Fibroblast of villous mesenchyme (primary cell): ENCODE results near the gene ATP2A2. TPM values are rescaled to one million over a fixed set of nuclear protein-coding genes. Genes with fewer than 3 reads are reported as not detected.

Experiments used
- DNase-seq: peaks from one replicate; pipeline ENCODE4 v3.0.0-alpha.2; 2010; ENCODE audit warnings: low read depth
- H3K4me3 ChIP-seq: 2 replicates; pipeline ENCODE4 v1.5.1; 2011; ENCODE audit warnings: low read depth, mild to moderate bottlenecking, low read length
- total RNA-seq: library from RNA; depleted of rRNA; stranded (reverse); fragments of >200 nt; gene quantifications from 2 replicates; pipeline ENCODE4 v1.2.3, GENCODE V29; 2012
- TF ChIP-seq, protein P1 (sequence below): IDR thresholded peaks from 2 replicates; pipeline ENCODE4 v1.5.1; 2012; ENCODE audit warnings: low read depth, mild to moderate bottlenecking, low read length; ENCODE audit not compliant: insufficient read depth

ATP2A2 gene
- total RNA-seq, 1 donor: 247 TPM

- no peak overlapping the region for H3K4me3 ChIP-seq
- peak; percentile 34 for DNase-seq
- TF ChIP-seq, protein P1, sequence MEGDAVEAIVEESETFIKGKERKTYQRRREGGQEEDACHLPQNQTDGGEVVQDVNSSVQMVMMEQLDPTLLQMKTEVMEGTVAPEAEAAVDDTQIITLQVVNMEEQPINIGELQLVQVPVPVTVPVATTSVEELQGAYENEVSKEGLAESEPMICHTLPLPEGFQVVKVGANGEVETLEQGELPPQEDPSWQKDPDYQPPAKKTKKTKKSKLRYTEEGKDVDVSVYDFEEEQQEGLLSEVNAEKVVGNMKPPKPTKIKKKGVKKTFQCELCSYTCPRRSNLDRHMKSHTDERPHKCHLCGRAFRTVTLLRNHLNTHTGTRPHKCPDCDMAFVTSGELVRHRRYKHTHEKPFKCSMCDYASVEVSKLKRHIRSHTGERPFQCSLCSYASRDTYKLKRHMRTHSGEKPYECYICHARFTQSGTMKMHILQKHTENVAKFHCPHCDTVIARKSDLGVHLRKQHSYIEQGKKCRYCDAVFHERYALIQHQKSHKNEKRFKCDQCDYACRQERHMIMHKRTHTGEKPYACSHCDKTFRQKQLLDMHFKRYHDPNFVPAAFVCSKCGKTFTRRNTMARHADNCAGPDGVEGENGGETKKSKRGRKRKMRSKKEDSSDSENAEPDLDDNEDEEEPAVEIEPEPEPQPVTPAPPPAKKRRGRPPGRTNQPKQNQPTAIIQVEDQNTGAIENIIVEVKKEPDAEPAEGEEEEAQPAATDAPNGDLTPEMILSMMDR: no peak
These were observed 36.2 kb upstream of the ATP2A2 start for GRCh38 chr12:110244829-110245228.

DNA sequence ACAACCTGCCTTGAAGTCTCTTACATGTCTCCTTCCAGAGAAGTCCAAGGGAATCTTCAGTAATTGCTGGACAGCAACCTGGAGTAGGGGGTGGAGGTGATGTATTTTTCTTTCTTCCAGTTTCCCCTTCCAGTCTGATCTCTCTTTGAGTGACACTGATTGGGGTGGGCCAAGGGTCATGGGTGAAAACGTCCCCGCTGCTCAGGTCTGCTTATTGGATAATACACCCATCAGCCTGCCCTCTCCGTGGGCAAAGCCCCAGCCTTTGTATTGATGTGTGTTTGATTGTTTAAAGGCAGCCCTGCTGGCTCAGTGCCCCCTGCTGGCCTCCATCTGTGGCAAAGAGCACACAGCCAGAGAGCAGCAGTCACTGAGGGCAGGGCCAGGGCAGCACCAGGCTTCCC is 35.7 kb upstream of the ATP2A2 start:
- no peak overlapping the region for H3K4me3 ChIP-seq
- TF ChIP-seq, protein P1: peak; percentile 43
- no peak for DNase-seq

GRCh38 chr12:110246636-110247339 is 34.3 kb upstream of the ATP2A2 start:
- DNase-seq: no peak
- TF ChIP-seq, protein P1: no peak
- H3K4me3 ChIP-seq: no peak overlapping the region

DNA sequence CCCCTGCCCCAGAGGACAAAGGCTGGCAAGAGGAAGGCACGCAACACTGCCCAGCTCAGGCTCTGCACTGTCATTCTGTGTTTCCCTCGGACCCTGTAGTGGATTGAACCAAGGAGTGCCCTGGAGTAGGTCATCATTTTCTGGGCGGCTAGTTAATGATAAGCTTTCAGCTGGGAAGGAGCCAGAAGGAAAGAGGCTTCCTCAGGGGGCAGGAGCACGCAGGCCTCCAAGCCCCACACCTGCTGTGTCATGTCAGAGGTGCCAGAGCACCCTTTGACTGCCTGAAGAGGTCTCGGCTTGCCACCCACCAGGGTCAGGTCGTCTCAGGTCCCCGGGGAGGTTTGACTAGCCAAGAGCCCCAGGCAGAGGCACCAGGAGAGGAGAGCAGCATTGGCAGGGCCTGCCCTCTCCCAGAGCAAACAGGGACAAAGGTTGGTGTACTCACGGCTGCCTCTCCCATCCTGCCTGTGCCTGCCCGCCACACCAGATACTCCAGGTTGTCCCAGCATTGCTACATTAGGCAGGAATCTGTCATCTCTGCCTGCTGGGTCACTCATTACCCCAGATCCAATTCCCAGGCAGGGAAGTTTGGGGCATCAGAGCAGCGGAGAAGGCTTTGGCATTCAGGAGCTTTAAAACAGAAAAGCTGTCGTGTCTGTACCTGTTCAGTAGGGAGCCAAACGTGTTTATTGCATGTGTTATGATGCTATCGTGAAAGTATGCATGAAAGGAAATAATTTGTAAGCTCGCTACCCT is 33.5 kb upstream of the ATP2A2 start:
- TF ChIP-seq, protein P1: no peak
- DNase-seq: no peak

GRCh38 chr12:110248096-110248447 is 33.0 kb upstream of the ATP2A2 start:
- H3K4me3 ChIP-seq: no peak overlapping the region
- TF ChIP-seq, protein P1: no peak
- no peak for DNase-seq

More for the DNA sequence above, 33.5 kb upstream of the ATP2A2 start:
- H3K4me3 ChIP-seq: no peak overlapping the region

GRCh38 chr12:110249105-110249504 is 31.9 kb upstream of the ATP2A2 start:
- DNase-seq: peak; percentile 80
- no peak overlapping the region for H3K4me3 ChIP-seq
- TF ChIP-seq, protein P1: no peak
